ENCODE results near the gene TAP2. TPM values are rescaled to one million over a fixed set of nuclear protein-coding genes. Genes with fewer than 3 reads are reported as not detected.

TAP2 gene
- total RNA-seq, 2 donors from 2014 or later = 9.6 to 17.3 TPM

GRCh38 chr6:32853541-32854375 is 15.2 kb upstream of the TAP2 start, which contains the start of the genes PSMB9 and TAP1:
Gene PSMB9 (plus strand): TSS chr6:32854192. CDS start chr6:32854230, 38 bp downstream.
Gene TAP1 (minus strand): TSS chr6:32853704. CDS start chr6:32853636, 68 bp downstream.
- TF ChIP-seq CTCF (IDR thresholded peaks at IDR 0.05) = peak; percentile 72
- peak within 1 kb of the TSS; percentile 88 to 91 for H3K27ac ChIP-seq
- ATAC-seq (ENCODE audit: insufficient number of reproducible peaks, low FRiP score, low read depth) = peak; percentile 79

GRCh38 chr6:32852844-32853540 is 14.5 kb upstream of the TAP2 start:
- DNase-seq (ENCODE audit: low spot score) = no peak
- H3K4me3 ChIP-seq = peak overlapping the region; percentile 78
- H3K4me1 ChIP-seq (ENCODE audit: control insufficient read depth in 1 of 2, low read depth in 2 of 2) = peaks cover 17 to 25% of the 10 kb centered on the region in 2 donors
- TF ChIP-seq CTCF (IDR thresholded peaks at IDR 0.05) = no peak
- no peak for ATAC-seq (ENCODE audit: insufficient number of reproducible peaks, low FRiP score, low read depth)
- H3K9me3 ChIP-seq = no peaks in the 10 kb centered on the region
- peaks cover 12% of the 10 kb centered on the region for H3K36me3 ChIP-seq
- H3K27me3 ChIP-seq (replicated peaks; ENCODE audit: insufficient read depth) = no peaks in the 10 kb centered on the region
- peak overlapping the region; percentile 88 to 91 for H3K27ac ChIP-seq

More at GRCh38 chr6:32853541-32854375, 15.2 kb upstream of the TAP2 start, which contains the start of the genes PSMB9 and TAP1:
- Histone ChIP-seq H3K9me3 (no peaks in the 10 kb centered on the region), H3K4me1 (ENCODE audit: control insufficient read depth in 1 of 2, low read depth in 2 of 2) (peaks cover 17 to 25% of the 10 kb centered on the region in 2 donors), H3K36me3 (peaks cover 4% of the 10 kb centered on the region), H3K27me3 (replicated peaks; ENCODE audit: insufficient read depth) (no peaks in the 10 kb centered on the region), H3K4me3 (peak within 1 kb of the TSS; percentile 78)
- peak; percentile 81 for DNase-seq (ENCODE audit: low spot score)

GRCh38 chr6:32852018-32852843 is 13.7 kb upstream of the TAP2 start:
- ATAC-seq (ENCODE audit: insufficient number of reproducible peaks, low FRiP score, low read depth) (no peak), DNase-seq (ENCODE audit: low spot score) (no peak)
- H3K9me3 ChIP-seq = no peaks in the 10 kb centered on the region
- peaks cover 17 to 25% of the 10 kb centered on the region in 2 donors for H3K4me1 ChIP-seq (ENCODE audit: control insufficient read depth in 1 of 2, low read depth in 2 of 2)
- H3K36me3 ChIP-seq = peaks cover 19% of the 10 kb centered on the region
- H3K27me3 ChIP-seq (replicated peaks; ENCODE audit: insufficient read depth) = no peaks in the 10 kb centered on the region
- peak overlapping the region; percentile 78 for H3K4me3 ChIP-seq
- no peak for TF ChIP-seq CTCF (IDR thresholded peaks at IDR 0.05)
- peak overlapping the region; percentile 88 to 91 for H3K27ac ChIP-seq

GRCh38 chr6:32851025-32851424 is 12.5 kb upstream of the TAP2 start:
- Histone ChIP-seq H3K9me3 (no peaks in the 10 kb centered on the region), H3K4me1 (ENCODE audit: control insufficient read depth in 1 of 2, low read depth in 2 of 2) (peaks cover 17 to 28% of the 10 kb centered on the region in 2 donors), H3K4me3 (no peak overlapping the region), H3K27ac (peak overlapping the region; percentile 37 to 91), H3K27me3 (replicated peaks; ENCODE audit: insufficient read depth) (no peaks in the 10 kb centered on the region), H3K36me3 (peaks cover 26% of the 10 kb centered on the region)
- no peak for TF ChIP-seq CTCF (IDR thresholded peaks at IDR 0.05)
- DNase-seq (ENCODE audit: low spot score) (no peak), ATAC-seq (ENCODE audit: insufficient number of reproducible peaks, low FRiP score, low read depth) (no peak)

Data from thoracic aorta (tissue), 2 donors.